NCI-H2171 treated with DMSO at 0.1 percent for 48 hours (cell line): Measurements from ENCODE around the gene TBXAS1.

ENCODE experiments used
- DNase-seq: peaks from one replicate; lab custom pipeline; 2025; lab: John Stamatoyannopoulos, UW

TBXAS1 gene

DNA sequence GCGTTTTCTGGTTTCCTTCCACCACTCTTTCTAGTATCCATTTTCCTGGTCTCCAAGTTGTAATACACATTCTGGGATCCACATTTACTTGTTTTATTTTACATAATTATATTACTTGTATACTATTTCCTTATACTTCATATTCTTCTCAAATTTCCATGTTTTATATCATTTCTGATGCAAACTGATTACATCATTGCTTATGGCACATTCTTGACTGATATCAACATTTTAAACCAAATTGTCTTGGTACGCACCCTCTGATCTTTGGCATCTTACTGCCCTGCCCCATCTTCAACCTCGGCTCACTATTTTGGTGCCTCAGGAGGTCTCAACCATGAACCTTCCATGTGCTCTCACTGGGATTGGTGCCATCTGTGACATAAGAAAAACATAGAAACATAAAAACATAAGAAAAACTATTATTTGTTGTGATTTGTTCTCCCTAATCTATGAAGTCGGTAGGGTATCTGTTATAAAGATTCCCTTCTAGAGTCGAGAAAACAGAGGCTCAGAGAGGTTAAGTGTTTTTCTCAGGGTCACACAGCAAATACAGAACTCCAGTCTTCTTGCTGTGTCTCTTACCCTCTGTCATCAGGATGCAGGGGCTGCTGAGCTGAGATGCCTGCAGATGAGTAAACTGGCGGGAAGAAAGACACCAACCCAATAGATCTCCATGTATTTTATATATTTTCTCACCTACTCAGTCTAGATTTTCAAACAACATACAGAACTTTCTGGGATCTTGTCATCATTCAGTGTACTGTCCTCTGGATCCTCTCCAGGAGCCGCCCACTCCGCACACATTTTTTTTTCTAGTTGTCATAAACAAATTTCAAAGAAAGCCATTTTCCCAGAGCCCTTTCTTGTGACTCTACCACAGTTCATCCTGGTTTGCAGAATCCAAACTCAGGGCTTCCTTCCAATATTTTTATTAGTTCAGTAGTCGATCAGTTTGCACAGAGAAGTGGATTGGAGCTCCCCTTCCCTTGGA, 154.2 kb downstream of the TBXAS1 start:
- no peak for DNase-seq

DNA sequence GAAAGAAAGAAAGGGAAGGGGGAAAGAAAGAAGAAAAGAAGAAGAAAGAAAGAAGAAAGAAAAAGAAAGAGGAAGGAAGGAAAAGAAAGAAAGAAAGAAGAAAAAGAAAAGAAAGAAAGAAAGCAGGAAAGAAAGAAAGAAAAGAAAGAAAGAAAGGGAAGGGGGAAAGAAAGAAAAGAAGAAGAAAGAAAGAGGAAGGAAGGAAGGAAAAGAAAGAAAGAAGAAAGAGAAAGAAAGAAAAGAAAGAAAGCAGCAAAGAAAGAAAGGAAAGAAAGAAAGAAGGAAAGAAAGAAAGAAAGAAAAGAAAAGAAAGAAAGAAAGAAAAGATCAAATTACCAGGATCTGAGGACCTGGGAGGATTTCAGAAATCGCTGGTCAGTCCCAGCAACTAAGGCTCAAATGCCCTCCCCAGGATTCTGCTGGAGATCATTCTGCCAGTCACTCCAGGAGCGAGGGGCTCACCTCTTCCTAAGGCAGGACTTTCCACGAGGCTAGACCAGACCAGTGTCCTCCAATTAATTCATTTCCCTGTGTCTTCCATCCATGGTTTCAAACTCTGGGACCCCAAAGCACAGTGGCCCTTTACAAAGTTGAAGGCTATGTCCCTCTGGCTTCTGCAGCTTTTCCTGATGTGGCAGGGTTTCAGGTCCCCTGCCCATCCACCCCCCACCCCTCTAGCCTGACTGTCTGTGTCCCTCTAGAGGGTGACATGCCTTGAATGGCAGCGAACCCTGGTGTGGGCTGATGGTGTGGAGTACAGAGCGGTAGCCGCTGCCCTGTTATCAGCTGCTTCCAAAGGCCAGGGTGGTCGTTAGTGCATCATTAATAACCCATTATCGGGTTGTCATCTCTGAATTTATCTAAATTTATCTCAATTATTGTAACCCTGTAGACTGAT, 155.8 kb downstream of the TBXAS1 start:
- no peak for DNase-seq

DNA sequence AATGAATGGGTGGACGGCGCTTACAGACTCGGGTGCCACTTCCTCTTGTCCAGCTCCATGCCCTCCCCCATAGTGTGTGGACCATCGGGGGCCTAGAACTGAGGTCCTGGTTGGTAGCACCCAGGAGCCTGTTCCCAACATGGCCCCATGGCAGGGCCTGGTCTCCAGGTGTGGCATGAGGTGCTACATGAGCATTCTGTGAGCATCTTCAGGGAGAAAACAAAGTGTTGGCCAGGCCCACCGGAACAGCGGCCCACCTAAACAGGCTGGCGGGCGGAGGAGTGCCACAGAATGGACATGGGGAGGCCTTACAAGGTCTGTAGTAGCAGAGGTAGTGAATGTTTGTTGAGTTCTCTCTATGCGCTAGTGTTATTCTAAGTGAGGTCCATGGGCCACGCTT, 156.7 kb downstream of the TBXAS1 start:
- DNase-seq, result no peak

- DNase-seq, result no peak
Observed at GRCh38 chr7:139987691-139988516, 158.8 kb downstream of the TBXAS1 start.

DNA sequence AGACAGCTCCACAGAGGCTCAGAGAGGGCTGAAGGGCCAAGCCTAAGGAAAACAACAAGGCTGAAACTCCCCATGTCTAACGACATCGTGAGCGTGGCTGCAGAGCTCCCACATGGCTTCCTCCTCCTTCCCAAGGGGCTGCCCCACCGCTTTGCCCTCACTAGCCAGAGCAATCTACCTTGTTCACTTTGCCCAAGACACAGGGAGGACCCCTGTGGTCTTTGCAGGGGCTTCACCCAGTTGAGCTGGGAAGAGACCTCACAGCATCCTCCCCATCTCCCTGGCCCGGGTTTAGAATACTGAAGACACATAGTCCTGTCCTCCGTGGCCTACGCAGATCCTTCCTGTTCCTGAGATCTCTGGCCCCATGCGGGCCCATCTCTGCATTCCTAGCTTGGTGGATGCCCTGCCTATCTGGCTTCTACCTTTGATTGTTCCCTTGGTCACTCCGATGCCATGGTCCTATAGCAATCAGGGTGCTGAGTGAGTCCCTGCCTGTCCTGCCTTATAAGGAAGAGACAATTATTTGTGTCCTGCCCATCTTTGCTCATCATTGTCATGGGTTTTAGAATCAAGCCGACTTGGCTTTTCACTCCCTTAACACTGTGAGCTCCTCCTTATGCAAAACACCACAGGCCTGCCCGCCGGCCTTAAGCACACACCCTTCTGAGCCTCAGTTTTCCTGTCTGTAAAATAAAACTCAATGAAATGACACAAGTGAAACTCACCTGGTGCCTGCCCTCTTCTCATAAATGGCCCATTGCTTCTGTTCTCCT, 160.5 kb downstream of the TBXAS1 start:
- DNase-seq, result no peak

DNA sequence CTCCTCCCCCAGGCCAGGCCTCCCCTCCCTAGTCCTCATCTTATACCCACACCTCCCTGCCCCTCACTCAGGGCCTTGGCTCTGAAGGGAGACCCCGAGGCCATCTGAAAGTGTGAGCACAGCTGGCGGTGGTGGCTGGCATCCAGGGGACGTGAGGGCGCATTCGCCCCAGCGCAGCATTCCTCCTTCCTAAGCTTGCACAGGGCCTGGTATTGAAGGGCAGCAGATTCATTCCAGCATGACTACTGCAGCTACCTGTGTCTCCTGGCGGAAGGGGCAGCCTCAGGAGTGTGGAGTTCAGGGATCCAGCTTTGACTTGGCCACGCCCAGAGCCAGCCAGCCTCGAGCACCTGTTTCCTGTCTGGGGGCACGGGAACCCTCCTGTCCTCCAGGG, 161.1 kb downstream of the TBXAS1 start:
- DNase-seq, result no peak

DNA sequence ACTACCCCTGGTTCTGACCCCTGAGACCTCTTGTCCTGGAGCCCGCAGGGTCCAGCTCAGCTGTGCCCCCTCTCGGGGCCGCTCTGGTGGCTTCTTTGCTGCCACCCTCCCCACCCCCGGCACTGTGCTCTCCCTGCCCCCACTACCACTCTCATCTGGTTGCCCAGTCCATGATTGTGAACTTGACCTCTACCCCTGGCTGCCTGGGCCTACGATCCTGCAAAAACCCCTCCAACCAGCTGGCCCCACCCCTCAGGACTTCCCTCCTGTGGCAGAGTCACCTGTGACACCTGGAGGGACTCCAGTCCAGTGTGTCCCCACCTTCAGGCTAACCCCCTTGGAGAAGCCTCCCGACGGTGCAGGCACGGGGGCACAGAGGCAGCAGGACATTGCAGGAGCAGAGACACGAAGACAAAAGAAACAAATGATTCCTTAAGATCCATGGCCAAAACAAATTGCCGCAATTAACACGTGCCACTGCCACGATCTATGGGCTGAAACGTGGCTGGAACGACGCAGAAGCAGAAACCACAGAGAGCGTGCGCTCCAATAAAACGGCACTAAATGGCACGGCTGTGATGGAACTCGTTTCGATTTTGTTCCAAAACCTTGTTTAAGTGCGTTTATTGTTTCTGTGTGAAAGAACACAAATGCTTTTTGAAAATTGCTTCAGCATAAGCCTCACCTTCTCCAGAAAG, 161.7 kb downstream of the TBXAS1 start:
- no peak for DNase-seq

- no peak for DNase-seq
Observed at GRCh38 chr7:139991269-139991666, 162.2 kb downstream of the TBXAS1 start.

- no peak for DNase-seq
Observed at GRCh38 chr7:139991911-139992310, 162.8 kb downstream of the TBXAS1 start.

DNA sequence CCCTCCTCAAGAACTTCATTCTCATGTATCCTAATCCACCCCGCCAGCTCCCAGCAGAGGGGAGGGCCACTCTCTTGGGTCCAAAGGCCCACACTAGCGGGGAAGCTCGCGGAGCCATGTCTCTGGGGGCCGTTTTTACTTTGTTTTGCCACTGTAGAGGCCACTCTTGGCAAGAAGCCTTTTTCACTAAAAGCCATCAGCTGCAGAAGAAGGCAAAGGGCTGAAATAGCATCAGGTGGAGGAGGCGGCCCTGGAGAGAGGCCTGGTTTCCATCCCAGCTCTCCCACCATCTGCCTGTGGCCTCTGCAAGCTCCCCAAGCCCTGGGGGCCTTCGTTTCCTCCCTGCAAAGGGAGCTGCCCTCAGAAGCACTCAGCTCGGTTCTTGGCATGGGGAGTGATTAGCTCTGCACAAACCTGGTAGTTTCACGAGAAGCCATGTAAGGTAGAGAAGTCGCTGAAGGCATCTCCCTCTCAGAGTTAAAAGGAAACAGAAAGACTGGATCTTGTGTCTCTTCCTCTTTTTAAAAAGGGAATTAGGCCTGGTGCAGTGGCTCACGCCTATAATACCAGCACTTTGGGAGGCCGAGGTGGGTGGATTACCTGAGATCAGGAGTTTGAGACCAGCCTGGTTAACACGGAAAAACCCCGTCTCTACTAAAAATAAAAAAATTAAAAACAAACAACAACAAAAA, 163.4 kb downstream of the TBXAS1 start:
- DNase-seq, result peak; percentile 37

- DNase-seq, result no peak
Observed at GRCh38 chr7:139993169-139993568, 164.1 kb downstream of the TBXAS1 start.

GRCh38 chr7:139993592-139993991, 164.5 kb downstream of the TBXAS1 start:
- no peak for DNase-seq

DNA sequence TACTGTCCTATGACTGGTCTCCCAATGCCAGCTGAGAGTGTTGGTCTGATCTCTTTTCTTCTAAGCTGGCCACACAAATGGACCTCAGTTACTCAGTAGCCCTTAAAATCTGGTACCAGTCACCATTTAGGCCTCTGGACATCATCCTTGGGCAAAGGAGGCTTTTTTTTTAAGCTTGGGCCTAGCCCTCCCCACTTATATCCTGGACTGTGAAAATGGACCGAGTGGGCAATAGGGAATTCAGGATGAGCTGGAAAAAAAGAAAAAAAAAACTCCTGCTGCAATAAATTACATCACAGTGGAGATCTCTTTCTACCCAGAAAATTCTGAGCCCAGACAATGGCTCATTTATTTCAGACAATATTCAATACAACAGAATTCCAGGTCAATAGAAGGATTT, 165.3 kb downstream of the TBXAS1 start:
- no peak for DNase-seq

DNA sequence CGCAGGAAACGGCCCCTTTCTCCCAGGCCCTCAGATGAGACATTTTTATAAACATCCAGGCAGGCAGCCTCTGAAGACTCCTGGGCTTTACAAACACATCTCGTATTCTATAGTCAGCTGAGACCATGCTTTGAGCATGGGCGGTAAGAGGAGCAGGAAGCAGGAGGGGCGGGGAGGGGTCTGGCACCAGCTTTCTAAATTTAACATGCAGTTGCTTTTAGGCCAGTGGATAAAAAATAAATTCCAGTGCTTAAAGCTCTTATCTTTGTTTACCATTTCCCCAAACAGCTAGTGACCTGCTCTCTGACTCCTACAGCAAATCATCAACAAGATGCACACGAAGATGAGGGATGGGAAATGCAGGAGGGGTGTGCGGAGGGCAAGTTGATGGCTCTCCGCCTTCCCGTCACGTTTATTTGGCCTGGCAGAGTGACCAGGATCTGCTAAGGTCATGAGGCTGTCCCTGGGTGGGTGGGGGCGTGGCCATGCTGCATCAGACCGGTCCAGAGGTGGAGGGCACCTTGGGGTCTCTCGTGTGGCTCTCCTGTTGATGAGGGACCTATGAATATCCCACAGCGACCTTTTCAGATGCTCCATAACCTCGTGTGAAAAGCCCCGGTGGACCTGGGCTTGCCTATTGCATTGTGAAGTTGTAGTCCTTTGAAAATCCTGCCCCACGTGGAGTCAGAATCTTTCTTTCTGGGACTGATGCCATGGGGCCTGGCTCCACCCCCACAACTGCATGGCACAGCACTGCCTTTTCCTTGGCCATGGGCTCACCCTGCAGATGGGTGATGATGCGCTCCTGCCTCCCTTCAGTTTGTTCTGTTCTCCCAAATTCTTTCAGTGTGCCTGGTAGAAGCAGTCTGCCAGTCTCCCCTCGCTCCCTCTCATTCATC, 166.2 kb downstream of the TBXAS1 start:
- DNase-seq, result no peak

- DNase-seq, result no peak
Observed at GRCh38 chr7:139998572-139998971, 169.5 kb downstream of the TBXAS1 start.

- no peak for DNase-seq
Observed at GRCh38 chr7:139999516-139999915, 170.5 kb downstream of the TBXAS1 start.

DNA sequence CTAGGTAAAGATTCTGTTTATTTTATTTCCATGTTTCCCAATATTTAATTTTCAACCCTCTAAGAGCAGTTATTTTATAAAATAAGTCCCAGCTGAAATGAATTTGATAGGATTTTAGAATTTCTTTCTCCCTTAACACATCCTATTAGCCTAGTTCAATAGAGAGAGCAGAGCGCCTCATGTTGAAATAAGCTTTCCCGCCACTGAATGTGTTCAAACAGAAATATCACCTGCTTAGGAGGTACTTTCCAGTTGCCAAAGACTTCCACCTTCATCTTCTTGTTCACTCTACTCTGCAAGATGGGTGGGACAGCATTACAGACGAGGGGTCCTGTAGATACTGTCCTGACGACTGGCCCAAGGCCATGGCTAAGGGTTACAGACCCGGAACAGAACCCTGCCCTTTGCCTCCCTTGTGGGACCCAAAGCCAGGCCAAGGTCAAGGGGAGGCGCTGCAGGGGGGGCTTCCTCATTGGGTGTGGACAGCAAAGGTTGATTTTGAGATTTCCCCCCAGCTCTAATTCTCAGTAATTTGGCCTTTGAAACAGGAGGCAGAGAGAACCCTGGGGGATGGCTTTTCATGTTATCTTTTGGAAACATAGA, 171.7 kb downstream of the TBXAS1 start:
- DNase-seq, result no peak

DNA sequence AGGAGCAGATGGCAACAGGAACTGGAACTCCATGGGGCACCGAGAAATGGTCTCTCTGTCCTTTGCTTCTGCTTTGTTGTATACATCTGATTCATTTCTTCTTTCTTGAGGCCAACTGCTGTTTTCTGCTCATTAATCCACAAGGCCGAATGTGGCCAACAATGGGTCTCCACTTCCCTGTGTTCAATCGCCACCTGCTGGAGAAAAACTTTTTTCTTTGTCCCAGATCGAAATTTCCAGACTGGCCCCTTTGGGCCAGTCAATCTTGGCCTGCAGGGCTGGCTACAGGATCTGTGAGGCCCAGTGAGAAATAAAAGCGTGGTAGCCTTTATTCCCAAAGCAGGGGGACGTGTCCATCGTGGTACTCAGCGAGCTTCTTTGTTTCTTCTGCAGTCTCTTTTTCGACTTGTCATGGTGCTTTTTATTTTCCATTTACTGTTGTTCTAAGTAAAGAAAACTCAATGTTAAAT, 174.9 kb downstream of the TBXAS1 start:
- peak; percentile 2 for DNase-seq
